HG03108 (cell line): ENCODE data around the gene ELFN1.

Experiments used
- ATAC-seq: cut with Tn5 transposase; IDR thresholded peaks from one replicate; pipeline ENCODE4 v1.9.1; 2021; ENCODE audit warnings: moderate library complexity; ENCODE audit not compliant: unreplicated experiment

ELFN1 gene

GRCh38 chr7:1662767-1663166 lies 7.3 kb upstream of the ELFN1 start:
- ATAC-seq, result no peak

GRCh38 chr7:1663223-1663622 lies 6.9 kb upstream of the ELFN1 start:
- ATAC-seq, result no peak

DNA sequence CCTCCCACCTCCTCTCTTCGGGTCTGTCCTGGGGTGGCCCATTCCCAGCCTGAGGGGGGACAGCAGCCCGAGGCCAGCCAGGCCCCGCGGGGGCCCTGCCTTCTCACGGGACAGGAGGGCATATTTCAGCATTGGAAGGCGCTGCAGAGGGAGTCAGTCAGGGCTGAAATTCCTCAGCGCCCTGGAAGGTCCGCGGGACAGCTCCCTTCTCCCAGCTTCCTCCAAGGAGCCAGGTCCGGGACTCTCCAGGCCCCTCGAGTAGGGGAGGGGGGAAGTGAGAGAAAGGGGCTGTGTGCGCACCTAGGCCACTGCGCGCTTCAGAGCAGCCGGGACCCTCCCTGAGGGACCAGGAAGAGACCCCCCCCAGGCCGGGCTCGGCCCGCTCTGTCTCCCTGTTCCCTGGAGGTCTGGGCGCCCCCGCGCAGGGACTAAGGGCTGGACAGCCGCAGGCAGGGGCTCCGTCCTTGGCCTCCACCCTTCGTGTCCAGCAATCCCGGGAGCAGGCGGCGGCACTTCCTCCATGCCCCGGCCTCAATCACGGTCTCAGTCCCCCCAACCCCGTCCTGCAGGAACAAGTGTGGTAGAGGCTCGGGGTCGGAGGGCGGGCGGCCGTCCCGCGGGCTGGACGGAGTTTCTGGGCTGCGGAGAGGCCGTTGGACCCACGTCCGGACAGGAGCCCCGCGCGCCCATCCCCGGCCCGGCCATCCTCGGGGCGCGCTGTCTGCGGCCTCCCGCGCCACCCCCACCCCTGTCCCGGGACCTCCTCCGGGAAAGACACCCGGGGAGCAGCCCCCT lies 6.0 kb upstream of the ELFN1 start:
- no peak for ATAC-seq

GRCh38 chr7:1664711-1665548 lies 5.1 kb upstream of the ELFN1 start:
- ATAC-seq, result no peak

DNA sequence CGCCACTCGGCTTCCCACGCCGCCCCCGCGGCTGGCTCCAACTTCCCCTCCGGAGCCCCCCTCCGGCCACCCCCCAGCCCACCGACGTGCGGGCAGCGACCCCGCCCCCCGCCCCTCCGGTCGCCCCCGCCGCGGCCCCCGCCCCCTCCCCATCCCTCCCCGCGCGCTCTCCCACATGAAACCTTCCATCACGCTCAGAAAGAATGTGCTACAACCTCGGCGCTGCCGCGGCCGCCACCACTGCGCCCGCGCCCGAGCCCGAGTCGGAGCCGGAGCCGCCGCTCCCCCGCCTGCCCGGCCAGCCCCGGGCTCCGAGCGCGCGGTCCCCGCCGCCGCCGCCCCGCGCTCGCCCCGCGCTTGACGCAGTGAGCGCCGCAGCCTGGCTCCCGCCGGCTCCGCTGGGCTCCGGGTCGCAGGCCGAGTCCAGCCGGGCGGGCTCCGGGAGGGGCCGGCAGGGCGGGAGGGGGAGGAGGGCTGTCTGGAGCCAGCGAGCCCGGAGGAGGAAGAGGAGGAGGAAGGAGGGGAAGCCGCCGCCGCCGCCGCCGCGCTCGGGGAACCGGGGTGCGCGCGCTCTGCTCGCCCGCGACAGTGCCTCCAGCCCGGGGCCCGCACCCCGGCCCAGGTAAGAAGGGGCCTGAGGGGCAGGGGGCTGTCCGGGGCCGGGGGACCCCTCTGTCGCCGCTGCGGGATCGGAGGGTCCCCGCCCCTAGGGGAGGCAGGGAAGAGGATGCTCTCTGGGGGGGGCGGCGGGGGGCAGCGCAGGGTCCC lies 4.3 kb upstream of the ELFN1 start:
- ATAC-seq, result no peak

- no peak for ATAC-seq
Measured at GRCh38 chr7:1666317-1666822, 3.7 kb upstream of the ELFN1 start.

DNA sequence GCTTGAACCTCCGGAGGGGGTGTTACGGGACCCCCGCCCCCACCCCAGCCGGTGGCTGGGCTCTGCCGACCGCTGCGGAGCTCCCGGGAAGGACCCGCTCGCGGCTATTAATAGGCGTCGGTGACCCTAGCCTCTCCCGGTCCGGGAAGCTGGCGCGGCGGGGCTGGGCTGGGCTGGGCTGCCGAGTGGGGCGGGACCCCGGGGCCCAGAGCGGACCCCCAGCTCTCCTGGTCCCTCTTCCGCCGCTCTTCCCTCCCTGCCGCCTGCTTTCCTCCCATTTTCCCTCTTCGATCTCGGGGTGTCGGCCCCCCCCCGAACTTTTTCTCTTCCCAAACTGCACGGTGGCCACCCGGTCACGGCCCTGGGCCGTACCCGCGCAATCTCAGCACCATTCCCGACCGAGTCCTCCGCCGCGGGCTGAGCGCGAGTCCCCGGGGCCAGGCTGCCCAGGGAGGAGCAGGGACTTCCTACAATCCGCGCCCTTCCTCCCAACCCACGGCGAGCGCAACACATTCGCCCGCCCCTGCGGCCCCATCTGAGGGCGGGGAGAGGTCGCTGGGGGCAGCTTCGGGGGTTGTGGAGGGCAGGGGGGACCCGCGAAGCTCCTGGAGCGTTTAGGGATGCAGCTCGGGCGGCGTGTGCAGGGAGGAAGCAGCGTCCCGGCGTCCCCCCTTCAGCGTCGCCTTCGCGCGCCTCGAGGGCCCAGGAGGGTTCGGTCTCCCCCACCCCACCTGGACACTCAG lies 3.1 kb upstream of the ELFN1 start:
- ATAC-seq, result no peak

GRCh38 chr7:1667566-1668395 lies 2.3 kb upstream of the ELFN1 start:
- ATAC-seq, result no peak

DNA sequence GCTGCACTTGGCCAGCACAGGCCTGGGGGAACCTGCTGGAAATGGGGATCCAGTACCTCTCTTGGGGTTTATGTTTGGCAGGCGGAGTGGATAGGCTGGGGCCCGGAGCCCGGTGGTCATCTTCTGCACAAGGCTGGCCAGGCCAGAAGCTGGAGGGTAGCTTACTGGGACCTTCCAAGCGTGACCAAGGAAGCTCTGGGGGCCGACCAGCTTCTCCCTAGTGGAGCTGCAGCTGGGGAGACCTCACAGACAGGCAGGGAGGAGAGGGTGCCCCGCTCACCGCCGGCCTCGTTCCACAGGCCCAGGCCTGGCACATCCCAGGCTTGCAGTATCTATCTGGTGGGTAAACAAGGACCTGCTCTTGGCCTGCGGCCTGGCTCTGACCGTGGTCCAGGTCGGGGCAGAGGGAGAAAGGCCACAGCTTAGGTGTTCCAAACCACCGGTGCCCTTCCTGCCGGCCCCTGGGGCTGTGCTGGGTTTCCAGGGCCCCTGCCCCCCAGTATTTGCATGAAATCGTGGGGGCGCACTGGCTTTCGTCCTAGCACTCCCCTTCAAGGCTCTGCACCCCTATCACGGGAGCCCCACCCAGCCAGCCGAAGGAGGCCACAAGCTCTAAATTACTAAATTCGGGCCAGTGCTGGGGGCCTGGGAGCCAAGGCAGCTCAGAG lies 1.5 kb upstream of the ELFN1 start:
- ATAC-seq, result no peak

DNA sequence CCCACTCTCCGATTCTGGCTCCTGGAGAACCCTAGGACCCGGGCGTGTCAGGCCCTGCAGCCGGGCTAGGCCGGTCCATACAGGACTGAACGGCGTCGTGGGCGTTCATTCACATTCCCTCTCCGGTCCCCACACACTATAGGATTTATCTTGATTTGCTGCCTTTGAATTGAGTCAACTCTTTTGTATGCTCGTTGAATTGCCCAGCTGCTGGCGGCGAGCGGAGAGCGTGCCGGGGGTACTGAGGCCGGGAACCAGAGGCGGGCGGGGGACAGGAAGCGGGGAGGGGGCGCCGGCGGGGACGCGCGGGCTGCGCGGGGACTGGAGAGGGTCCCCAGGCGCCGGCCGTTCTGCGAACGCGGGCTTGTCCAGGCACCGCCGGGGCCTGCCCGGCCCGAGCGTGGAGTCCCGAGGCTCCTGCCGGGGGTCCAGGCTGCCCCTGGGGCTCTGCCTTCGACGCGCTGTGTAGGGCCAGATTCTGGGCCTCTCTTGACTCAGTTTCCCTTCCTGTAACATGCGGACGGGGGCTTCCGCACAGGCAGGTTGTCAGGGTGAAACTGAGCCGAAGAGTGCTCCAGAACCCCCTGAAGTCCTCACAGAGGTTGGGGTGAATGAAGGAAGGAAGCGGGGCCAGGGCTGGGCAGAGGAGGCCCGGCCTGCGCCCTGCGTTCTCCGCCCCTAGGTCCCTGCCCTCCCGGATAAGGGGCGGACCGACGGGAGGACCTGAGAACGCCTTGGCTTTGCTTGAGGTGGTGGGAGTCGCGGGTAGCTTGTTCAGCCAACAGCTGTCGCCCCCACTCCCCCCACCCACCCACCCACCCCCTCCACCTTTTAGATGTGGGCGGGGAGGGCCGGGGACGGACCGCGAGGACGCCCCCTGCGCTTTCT lies 769 bp upstream of the ELFN1 start:
- no peak for ATAC-seq

DNA sequence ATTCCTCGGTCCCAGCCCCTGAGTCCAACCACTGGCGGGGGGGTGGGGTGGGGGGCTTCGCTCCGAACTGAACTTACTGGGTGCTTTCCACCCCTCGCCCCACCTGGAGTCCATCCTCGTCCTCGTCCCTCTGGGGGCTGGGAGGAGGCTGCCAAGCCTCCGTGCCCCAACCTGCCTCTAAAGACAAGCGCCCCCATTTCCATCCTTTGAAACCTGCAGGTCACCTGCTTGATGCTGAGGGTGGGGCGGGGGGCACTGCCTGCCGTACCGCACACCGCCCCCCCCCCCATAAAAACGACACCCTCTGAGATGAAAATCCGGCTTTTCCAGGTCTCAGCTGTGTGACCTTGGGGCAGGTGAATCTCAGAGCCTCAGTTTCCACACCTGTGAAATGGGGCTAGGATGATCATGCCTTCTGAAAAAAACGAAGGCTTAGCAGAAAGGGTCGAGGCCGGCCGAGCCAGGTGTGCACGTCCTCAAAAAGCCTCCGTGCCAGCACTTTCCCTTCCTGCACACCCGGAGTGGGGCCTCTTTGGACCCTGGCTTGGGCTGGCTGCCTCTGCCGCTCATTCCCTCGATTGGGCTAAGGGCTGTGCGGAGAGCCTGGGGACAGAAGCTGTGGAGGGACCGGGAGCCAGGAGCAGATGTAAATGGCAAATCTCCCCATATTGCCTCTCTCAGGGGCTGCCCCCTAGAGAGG lies 967 bp downstream of the ELFN1 start:
- ATAC-seq, result no peak

- no peak for ATAC-seq
Measured at GRCh38 chr7:1671594-1672451, 1.7 kb downstream of the ELFN1 start.

GRCh38 chr7:1672851-1673486 lies 2.9 kb downstream of the ELFN1 start:
- no peak for ATAC-seq

- ATAC-seq, result no peak
Measured at GRCh38 chr7:1673581-1674118, 3.6 kb downstream of the ELFN1 start.

DNA sequence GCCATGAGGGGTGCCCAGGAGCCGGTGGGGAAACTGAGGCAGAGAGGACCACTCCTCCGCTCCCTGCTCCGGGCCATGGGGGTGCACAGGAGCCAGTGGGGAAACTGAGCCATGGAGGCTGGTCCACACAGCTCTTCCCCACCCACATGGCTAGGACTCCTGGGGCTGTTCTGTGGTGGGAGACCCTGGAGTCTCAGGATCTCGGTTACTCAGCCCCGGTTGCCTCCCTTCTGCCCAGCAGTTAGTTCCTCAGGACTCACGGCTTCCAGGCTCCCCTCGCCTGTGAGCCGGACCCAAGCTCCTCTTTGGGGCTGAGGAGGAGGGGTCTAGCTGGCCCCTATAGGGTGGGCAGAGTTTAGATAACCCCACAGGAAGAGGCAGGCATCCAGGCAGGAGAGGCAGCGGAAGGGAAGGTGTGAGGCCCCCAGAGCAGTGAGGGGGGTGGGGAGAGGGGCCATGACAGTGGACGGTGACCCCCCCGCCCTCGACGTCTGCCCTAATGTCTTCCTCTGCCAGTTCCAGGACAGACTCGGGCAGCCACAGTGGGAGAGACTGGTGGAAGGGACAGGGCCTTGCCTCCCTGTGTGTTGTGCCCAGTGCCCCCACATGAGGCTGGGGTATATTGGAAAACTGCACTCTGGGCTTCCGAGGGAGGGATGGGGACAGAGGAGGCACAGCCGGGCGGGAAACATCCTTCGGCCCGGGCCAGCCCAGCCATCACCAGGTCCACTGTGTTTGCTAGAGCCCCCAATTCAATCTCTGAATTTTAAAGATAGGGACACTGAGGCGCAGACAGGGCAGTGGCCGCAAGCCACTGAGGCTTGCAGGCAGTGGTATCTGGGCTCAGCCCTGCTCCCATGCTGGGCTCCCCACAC lies 4.3 kb downstream of the ELFN1 start:
- ATAC-seq, result no peak
